Stimulated activated CD4-positive, alpha-beta T cell treated with anti-CD3 and anti-CD28 coated beads, Interleukin-12 subunit alpha, Interleukin-12 subunit beta, amount 100 ng/mL, for 4 hours (primary cell): ENCODE results near the gene CDV3.

ENCODE experiments used
- DNase-seq: peaks from one replicate; pipeline ENCODE4 v3.0.0-alpha.2; 2020

CDV3 gene

DNA sequence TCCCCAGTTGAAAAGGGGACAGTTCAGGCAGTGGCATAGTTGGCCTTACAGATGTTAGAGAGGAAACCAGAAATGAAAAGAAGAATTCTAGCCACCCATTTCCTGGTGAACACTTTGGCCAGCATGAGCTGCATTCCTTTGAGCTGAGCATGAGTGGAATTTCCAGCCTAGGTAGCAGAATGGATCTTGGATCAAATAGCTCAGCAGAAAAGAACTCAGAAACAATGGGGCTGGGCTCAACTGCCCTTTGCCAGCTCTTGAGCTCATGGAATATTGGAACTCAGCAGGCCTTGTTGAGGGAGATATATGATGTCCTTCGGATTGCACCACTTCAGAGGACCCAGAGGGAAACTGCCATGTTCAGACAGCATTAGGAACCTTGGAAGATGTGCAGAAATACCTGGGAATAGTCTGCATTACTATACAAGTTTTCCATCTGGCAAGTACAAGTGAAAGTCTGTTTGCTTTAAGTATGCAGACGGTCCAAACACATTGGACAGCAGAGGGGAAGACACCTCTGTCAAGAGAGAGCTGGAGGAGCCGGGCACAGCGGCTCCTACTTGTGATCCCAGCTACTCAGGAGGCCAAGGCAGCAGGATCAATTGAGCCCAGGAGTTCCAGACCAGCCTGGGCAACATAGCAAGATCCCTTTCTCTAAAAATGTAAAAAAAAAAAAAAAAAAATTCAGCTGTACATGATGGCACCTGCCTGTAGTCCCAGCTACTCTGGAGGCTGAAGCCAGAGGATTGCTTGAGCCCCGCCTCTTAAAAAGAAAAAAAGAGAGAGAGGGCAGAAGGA is 3.1 kb upstream of the CDV3 start:
- no peak for DNase-seq

DNA sequence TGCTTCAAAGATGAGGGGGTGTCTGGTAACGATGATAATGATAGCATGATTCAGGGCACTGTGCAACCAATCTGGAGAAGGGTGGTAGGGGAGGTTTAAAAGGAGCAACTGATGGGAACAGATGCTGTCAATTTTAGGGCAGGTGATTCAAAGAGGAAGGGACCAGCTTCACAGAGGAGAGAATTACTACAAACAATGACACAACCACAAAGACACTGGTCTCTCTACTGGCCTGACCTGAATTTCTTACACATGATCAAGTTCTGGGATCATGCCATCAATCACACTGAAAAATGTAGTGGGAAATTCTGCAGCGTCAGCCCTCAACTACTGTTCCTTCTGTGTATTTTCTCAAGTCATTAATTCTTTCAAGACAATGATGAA is 2.6 kb upstream of the CDV3 start:
- no peak for DNase-seq

DNA sequence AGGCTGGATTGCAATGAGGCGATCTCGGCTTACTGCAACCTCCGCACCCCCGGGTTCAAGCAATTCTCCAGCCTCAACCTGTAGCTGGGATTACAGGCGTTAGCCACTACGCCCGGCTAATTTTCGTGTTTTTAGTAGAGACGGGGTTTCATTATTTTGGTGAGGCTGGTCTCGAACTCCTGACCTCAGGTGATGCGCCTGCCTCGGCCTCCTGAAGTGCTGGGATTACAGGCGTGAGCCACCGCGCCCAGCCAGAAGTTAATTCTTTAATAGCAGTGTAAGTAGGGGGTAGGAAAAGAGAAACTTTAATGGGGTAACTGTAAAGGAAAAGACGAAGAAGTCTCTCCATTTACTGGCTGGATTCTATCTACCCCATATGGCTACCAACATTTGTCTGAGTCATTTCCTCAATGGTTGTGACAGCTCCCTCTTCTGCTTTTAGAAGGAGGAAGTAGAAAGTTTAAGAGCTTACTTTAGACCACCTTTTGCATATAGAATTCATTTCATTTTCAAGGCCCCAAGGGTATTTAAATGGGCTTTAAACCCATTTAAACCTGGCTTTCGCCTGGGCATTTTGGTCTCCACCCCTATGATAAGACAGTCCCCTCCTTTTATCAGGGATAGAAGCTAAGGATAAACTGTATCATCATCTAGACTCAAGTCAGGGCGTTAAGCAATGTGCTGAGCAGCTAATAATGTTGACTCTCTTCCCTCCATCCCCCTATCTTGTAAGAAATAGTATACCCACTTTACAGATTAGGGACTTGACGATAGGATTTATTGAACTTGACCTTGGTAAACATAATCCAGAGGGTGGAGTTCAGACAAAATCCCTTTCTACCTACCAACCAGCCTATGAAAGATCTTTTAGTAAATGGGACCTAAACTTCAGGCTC is 1.1 kb upstream of the CDV3 start:
- DNase-seq, result no peak

DNA sequence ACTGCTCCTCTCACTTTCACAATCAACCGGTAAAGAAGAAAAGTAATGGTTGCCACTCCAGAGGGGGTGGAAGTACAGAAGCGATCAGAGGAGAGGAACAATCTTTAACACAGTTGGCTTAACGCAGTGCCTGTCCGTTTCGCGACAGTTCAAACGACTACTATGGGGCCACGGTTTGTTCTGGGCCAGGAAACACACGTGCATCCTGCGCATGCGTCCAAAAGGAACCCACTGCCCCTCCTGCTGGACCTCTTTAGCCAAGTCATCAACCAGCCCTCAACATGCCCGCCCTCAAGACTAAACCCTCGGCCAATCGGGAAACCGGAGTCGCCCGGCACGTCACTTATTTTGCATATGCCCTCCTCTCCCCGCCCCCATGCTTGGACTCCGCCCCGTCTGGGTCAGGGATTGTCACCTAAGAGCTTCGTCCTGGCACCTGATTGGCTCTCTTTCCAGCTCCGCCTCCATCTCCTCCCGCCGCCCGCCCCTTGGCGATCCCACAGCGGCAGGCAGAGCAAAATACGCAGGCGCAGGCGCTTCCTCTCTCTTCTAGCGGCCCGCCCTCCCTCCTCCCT is 345 bp upstream of the CDV3 start:
- peak; percentile 100 for DNase-seq

DNA sequence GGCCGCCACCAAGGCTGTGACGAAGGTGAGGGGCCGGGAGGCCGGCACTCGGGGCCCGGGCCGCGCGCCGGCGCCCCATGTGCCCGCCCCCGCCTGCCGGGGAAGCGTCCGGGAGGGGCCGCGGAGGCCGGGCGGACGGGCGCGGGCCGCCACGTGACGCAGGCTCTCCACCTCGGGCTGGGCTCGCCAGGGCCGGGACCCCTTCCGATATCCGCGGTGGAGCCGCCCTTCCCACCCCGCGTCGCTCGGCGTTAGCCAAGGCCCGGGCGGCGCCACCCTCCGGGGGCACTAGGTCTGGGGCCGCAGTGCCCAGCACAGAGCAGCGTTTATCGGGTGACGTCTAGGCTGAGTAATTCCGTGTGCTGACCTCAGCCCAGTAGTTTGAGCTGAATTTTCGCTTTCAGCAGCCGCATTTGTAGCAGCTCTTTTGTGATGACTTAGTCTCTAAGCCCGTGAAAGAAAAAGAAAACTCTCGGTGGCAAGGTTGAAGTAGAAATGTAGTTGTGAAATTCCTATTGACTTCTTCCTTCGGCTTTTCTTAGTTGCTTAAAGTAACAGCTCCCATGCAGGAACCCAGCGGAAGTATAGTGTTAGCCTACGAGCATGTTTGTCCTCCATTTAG is 885 bp downstream of the CDV3 start:
- DNase-seq, result peak; percentile 64

DNA sequence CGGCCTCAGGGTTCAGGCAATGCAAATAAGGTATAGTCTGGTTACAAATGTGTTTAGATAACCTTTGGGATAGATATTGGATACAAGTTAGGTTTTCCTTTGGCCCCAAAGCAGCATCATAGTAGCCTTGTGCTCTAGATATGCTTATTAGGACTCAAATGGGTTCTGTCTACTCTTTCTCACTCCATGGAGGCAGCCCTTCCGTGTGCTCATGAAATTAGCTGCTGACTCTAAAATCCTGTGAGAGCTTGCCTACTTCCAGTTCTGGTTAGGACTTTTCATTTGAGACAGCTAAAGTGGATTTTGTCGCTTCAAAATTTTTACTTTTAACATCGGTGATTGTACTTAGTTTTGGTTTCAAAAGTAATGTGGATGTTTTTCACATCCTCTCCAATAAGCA is 1.6 kb downstream of the CDV3 start:
- no peak for DNase-seq

DNA sequence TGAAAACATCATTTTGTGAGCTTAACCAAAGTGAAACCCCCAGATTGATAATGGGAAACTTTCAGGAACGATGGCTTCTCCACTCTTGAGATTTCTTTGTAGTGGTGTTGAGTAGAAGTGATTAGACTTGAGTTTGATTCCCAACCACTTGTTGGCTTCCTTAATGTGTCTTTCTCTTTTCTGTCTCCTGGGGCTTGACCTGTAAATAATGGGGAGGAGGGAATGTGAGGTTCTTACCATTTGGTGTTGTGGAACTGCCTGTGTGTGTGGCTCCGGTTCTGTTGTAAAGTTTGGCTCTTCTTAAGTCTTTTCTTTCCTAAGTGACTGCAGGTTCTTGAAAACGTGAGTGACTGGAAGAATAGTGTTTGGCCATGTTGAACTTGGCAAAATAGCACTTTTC is 2.7 kb downstream of the CDV3 start:
- DNase-seq, result no peak

DNA sequence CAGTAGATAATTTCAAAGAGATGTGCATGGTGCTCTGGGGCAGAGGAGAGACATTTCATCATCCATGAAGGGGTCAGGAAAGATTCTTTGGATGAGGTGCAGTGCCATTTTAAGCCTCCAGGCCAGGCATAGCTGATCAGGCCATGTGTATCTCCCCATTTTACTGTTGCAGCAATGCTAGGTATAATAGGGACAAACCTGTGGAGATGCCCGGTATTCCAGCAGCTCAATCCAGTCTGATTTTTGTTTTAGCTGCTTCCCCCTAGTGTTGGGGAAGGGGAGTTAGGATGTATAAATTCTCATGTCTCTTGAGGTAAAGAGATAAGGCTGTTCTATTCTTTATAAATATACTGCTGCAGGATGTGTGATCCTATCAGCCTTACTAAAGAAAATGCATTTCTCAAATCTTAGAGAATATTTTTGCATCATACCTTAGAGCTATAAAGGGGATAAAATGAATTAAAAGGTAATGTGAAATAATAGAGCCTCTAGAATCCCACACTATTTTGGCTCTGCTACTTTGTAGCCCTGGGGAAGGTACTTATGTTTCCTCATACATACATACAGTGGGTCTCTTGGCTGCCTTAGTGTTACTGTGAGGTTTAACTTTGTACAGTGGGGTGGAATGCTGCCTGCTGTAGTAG is 5.2 kb downstream of the CDV3 start:
- no peak for DNase-seq

DNA sequence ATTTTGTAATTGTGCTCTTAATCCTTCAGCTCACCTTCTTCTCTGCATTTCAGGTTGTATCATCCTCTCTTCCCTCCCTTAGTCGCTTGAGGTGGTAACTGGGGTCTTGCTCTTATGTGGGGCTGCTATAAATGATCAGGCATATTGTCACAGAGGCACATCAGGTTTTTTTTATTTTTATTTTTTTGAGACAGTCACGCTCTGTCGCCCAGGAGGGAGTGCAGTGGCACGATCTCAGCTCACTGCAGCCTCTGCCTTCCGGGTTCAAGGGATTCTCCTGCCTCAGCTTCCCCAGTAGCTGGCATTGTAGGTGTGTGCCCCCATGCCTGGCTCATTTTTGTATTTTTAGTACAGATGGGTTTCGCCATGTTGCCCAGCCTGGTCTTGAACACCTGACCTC is 9.9 kb downstream of the CDV3 start:
- DNase-seq, result no peak

DNA sequence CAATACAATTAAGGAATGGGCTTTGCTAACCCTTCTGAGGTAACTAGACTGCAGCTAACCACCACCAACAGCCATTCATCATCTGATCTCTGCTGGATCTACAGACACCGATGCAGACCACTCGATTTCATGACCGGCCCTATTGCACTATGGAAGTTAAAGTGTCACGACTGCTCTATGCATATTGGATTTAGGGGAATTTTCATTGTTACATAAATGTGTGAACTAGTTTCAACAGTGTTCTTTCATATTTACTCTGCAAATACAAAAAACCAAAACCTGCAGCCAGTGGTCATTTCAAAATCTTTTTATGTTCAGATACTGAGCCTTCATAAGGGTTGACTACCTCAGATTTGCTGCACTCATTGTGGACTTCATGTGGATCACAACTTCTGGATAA is 14.5 kb downstream of the CDV3 start:
- DNase-seq, result no peak

DNA sequence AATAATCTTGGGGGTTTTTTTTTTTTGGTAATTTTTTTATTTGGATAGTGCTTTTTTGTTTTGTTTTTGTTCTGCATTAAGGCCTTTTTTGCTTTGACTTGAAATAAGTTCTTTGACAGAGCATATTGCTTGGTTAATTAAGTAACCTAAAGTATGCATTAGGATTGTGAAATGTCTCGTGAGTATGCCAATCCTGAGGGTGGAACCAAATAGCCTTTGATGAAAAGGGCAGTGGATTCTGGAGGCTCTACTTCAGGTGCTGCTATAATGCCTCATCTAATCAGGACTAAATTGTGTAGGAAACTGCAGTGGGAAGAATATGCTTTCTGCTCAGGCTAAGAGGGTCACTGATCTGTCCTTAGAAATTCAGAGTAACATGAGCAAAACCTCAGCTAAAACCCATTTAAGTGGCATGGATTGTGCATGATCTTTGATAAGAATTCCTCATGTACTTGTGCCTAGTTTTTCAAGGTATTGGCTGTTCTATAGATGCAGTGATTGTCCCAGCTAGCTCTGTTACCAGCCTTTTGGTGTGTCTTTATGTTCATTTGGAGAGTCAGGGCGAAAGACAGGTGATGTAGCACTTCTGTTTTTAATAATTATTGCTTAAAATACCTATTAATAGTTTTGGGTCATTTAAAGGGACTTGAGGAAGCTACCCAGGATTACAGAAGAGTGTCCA is 15.4 kb downstream of the CDV3 start:
- no peak for DNase-seq

DNA sequence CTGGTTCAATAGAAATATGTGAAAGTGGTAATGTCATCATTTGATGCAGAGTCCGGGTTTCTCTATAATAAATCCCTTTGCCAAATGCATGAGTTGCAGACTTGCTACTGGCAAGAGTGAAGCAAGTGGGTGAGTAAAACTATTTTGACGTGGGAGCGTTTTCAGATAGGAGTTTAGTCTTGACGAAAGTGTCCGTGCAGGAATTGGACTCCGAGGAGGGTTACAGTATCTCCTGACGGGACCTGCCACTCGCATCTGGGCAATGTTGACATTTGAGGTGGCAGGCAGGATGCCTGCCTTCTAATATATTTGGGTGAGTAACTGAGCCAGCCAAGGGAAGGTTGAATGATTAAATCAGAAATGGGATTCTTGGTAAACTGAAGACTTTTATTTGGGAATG is 16.0 kb downstream of the CDV3 start:
- DNase-seq, result no peak

DNA sequence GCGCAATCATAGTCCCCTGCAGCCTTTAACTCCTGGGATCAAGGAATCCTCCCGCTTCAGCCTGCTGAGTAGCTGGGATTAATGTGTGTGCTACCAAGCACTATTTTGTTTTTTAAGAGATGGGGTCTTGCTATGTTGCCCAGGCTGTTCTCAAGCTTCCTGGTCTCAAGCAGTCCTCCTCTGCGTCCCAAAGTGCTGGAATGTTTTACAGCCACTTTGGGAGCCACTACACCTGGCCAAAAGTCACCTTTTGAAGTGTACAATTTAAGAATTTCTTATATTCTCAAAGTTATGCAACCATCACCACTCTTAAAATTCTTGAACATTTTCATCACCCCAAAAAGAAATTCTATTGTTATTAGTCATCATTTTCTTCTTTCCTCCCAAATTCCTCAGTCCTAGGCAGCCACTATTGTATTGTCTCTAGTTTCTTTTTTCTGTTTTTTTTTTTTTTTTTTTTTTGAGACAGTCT is 17.8 kb downstream of the CDV3 start:
- no peak for DNase-seq

DNA sequence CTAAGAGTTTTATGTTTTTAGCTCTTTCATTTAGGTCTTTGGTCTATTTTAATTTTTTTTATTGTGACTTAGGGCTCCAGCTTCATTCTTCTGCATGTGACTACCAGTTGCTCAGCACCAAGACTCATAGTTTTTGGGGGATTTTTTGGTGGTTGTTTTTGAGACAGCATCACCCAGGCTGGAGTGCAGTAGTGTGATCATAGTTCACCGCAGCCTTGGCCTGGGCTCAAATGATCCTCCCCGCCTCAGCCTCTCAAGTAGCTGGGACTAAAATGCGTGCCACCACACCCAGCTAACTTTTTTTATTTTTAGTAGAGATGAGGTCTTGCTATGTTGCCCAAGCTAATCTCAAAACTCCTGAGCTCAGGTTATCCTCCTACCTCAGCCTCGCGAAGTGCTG is 19.4 kb downstream of the CDV3 start:
- DNase-seq, result no peak

DNA sequence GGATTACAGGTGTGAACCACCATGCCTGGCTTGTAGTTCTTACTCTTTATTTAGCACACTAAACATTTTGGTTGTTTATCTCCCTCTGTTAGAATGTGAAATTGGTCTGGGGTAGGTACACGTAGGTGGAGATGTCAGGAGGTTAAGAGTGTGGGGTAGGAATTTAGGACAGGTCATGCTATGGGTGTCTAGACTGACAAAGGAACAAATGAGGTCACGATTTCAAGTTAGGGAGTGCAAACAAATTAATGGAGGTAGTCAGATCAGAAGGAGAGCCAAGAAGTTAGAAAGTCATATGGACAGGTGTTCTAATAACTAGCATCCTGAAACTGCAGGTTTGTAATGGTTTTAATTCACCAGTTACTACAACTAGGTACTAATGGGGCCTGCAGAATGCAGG is 19.8 kb downstream of the CDV3 start:
- no peak for DNase-seq

DNA sequence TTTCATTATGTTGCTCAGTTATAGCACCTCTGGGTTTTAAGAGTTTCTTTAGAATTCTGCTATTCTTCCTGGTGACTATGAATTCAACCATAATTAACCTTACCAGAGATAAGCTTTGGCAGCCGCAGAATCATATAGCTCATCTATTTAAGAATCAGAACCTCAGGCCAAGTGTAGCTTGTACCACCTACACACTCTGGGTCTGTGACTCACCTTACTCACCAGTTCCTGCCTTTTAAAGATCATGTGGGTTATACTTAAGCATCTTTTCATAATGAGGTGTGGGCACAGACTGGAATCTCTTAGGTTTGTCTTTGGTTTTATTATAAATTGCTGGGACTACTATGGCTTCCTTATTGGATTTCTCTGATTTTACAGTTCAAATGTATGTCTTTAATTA is 21.9 kb downstream of the CDV3 start:
- DNase-seq, result no peak

DNA sequence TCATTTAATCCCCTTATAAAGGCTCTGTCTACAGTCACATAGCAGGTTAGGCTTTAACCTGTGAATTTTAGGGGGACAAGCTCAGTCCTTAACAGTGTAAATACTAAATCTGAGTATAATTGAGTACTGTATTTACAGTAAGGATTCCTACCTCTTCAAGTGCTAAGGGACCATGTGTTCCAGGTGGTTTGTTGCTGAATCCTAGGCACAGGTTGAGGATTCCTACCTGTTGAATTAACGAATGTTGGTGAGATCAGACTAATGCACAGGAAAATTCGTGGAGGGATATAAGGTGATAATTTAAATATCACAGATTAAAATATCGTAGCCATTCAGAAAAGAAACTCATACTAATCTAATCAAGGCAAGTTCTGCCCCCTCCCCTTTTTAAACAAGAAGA is 24.9 kb downstream of the CDV3 start:
- no peak for DNase-seq

DNA sequence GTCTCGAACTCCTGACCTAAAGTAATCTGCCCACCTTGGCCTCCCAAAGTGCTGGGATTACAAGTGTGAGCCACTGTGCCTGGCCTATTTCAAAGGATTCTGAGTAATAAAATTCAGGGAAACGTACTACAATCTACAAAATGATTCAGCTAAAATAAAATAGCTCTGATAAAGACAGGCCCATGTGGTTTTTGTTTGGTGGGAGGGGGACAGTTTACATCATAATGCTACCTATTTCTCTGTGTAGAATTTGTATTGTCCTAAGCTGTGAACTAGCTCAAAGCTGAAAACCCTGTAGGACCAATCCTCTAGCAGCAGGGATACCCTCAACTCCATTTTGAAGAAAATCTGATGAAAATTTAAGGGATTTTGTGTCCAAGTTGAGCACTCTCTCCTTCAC is 25.8 kb downstream of the CDV3 start:
- no peak for DNase-seq

DNA sequence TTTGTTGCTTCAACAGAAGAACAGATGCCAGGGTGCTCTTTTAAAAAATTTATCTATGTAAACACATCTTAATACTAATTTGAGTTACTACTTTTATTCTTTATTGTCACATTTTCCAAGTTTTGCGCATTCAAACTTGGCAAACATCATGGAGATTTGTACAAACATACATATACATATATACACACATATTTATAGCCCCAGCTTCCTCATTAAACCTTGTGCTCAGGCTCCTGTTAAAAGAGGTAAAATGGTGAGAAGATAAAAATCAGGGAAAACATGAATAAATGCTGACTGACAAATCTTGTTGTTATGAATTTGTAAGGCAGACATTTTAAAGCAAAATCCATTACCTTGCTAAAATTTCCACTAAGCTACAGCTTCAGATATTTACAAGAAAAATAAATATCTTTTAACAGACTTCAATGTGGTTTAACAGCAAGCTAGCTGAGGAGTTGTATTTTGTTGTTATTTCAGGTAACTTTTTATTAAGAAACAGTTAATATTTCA is 27.1 kb downstream of the CDV3 start:
- no peak for DNase-seq

DNA sequence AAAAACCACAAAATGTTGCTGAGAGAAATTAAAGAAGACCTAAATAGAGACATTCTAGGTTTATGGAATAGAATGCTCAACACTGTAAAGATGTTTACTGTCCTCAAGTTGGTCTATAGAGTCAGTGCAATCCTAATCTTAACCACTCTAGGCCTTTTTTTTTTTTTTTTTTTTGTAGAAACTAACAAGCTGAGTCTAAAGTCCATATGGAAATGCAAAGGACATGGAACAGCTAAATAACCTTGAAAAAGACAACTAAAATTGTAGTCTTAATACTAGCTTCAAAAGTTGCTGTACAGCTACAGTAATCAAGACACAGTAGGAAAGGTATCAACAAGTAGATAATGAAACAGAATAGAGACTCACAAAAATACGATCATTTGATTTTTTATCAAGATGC is 32.9 kb downstream of the CDV3 start:
- DNase-seq, result no peak

DNA sequence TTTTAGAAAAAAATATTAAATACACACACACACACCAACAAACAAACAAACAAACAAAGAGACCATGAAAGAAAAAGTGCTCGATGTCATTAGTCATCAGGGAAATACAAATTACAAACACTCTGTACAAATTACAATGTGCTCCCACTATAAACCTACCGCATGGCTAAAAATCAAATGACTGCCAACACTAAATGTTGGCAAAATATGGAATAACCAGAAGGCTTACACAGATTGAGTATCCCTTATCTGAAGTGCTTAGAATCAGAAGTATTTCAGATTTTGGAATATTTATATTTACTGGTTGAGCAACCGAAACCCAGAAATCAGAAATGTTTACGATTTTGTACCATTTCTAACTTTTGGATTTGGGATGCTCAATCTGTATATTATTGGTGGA is 33.4 kb downstream of the CDV3 start:
- no peak for DNase-seq

DNA sequence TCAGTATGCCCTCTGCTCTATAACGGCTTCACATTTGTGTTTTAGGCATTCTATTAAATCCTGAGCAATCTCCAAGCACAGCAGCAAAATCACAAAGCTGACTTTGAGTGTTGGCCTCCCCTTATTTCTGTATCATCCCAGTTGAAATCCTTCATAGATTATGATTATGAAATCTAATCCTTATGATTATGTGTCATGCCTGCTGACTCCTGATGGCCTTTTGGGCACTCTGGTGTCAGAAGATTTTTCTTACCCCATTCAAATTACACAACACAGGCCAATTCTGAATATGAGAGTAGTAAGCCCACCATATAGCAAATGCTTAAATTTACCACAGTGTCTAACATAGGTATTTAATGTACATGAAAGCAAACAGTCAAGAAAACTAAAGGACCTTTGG is 34.3 kb downstream of the CDV3 start:
- no peak for DNase-seq
